Frontal cortex (tissue), 4 donors: Measurements from ENCODE around the gene BBOX1. TPM values are rescaled to one million over a fixed set of nuclear protein-coding genes. Genes with fewer than 3 reads are reported as not detected.
"Not testable (repeated sequence)": the region's sequence is repeated elsewhere in the genome, so short reads cannot be mapped to it uniquely, and the experiment has no call there.

ENCODE experiments used
- DNase-seq, 2 donors: peaks; one replicate each; pipeline ENCODE4 v3.0.0; 2012; ENCODE audit warnings: low spot score in 2 of 2
- FAIRE-seq: peaks from 2 replicates; lab custom pipeline; 2012; peaks lifted over from hg19 to GRCh38; lab: Jason Lieb, UNC
- total RNA-seq: library from RNA; depleted of rRNA; stranded (reverse); fragments of >200 nt; gene quantifications from one replicate; pipeline ENCODE4 v1.2.3, GENCODE V29; 2014
- donor health status: control.
- donor health status: control.
- donor health status: control.

The BBOX1 gene
- total RNA-seq, 1 donor from 2014 or later, result 2.4 TPM

GRCh38 chr11:27166130-27166529 is 125.5 kb downstream of the BBOX1 start:
- FAIRE-seq (no peak), DNase-seq (no peak)

GRCh38 chr11:27171376-27171958 is 130.9 kb downstream of the BBOX1 start:
- no peak for FAIRE-seq

GRCh38 chr11:27173545-27173944 is 132.9 kb downstream of the BBOX1 start:
- no peak for FAIRE-seq
- DNase-seq, result no peak

More at GRCh38 chr11:27171376-27171958, 130.9 kb downstream of the BBOX1 start:
- DNase-seq, result no peak

- FAIRE-seq, result no peak
- no peak for DNase-seq
These were observed 133.4 kb downstream of the BBOX1 start for GRCh38 chr11:27174021-27174420.

GRCh38 chr11:27174672-27175210 is 134.1 kb downstream of the BBOX1 start:
- FAIRE-seq (no peak), DNase-seq (no peak)

GRCh38 chr11:27175562-27175961 is 134.9 kb downstream of the BBOX1 start:
- not testable (repeated sequence) for DNase-seq, FAIRE-seq

Other genes starting within 250 kb of the BBOX1 start
- 6.5 TPM for gene FIBIN, start 46.7 kb upstream of the BBOX1 start, total RNA-seq